GM19099 (cell line): ENCODE measurements around the gene NFU1.

Source experiments
- POLR2A ChIP-seq: IDR thresholded peaks from 3 replicates; pipeline ENCODE4 v1.6.1; 2011; ENCODE audit warnings: low read depth; ENCODE audit not compliant: insufficient read length; ENCODE audit errors: extremely low read depth

NFU1 gene

DNA sequence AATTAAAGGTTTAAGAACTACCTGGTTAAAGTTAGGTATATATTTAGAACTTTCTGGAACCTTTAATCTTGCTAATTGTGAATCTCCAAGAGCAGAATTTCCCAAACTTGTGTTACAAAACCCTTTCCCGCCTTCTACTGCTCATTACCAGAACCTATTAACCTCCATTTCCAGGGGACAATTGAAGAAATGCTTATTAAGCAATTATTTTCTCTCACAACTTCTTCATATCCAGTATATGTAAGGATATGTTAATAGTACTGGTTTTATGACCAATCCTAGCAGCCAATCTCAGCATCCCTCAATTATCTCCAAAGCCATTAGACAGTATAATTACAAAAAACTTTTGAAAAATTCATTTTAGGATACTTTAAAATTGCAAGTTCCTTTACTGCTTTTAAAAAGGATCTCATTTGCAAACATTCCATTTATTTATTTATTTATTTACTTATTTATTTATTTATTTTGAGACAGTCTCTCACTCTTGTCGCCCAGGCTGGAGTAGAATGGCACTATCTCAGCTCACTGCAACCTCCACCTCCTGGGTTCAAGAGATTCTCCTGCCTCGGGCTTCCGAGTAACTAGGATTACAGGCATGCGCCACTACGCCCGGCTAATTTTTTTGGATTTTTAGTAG, 53.9 kb downstream of the NFU1 start:
- no peak for TF ChIP-seq POLR2A

DNA sequence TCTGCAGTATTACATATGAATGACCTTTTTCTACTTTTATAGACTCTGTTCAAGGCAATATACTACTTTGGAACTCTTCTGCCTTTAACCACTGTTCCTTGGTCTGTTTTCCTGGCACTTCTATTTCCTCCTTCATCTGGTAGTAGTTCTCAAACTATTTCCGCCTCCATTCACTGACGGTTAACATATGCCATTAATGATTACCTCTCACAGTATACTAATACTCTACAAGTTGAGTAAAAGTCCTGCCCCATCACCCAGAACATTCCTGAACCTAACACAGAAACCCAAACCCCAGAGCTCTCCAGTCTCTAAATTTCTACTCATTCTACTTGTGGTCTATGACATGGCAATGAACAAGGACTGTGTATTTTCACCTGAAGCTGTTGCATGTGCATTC, 54.7 kb downstream of the NFU1 start:
- TF ChIP-seq POLR2A, result no peak

DNA sequence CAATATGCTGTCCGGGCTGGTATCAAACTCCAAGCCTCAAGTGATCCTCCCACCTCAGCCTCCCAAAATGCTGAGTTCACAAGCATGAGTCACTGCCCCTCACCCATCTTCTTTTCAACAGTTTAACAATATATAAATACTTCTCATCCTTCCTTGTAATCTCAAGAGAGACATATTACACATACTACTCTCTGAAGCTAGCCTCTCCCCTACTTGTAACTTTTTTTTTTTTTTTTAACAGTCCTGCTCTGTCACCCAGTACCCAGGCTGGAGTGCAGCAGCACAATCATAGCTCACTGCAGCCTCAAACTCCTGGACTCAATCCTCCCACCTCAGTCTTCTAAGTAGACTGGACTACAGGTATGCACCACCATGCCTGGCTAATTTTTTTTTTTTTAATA, 55.9 kb downstream of the NFU1 start:
- no peak for TF ChIP-seq POLR2A

DNA sequence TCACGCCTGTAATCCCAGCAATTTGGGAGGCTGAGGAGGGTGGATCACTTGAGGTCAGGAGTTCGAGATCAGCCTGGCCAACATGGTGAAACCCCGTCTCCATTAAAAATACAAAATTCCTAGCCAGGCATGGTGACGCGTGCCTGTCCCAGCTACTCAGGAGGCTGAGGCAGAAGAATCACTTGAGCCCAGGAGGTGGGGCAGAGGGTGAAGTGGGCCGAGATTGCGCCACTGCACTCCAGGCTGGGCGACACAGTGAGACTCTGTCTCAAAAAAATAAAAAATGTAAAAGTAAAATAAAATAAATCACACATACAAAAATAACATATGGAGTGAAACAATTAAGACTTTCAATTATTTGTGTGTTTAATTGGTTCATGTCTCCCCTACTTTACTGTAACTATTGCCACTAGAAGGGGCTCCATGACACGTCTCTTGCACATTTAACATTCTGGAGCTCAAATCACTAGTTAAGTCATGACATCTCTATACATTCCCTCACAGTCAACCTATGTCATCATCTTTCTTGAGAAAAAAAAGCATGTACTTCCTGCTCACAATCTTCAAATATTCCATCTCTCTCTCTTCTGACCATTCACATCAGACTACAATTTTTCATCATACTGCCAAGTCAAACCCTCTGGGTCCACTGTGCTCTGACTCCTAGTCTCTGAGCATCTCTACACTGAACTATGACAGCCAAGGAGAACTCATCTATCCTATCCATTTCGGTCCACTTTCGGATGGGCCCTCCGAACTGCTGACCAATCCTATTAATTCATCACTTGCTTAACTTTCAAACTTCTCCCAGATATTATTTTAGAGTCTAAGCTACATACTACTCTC, 56.9 kb downstream of the NFU1 start:
- TF ChIP-seq POLR2A, result no peak

DNA sequence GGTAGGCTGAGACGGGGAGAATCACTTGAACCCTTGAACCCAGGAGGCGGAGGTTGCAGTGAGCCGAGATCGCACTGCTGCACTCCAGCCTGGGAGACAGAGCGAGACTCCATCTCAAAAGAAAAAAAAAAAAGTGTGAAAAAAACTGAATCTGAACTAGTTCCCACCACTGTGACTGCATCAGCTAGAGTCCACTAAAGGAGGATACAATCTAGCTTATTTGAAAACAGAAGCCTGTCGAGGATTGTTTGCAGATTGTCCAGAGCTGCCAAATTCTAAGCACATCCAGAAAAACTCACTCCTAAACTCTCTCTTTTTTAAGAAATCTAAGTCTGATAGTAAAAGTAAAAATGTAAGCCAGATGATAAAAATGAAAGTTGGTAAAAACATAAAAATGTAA, 60.8 kb downstream of the NFU1 start:
- TF ChIP-seq POLR2A, result no peak

DNA sequence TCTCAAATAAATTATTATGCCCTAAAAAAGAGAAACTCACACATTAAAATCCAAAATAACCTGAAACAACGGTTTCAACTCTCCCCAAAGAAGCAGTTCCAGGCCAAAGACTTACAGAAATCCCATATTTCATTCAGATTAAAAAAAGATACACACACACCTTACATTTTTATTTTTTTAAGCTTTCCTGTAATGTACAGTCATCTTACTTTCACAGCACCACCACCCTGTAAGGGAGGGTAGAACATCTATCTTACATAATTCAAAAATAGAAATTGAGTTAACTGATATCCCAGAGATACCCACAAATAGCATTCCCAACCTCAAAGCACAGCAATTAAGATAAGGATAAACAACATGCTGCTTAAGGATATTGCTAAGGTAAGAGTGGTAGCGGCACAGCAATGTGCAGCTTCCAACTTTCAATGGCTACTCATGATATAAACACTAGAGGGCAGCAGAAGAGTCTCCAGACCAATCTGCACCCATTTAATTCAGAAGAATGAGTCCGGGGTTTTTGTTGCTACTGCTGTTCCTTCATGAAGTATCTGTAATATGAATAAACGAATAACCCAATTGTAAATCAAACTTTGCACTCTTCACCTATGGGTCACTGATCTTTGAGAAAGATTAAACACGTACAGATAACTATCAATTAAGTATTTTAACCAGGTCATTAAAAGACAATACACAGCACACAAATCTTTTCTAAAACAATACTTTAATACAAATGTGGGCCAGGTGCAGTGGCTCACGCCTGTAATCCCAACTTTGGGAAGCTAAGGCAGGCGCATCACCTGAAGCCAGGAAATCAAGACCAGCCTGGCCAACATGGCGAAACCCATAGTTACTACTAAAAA, 61.5 kb downstream of the NFU1 start:
- no peak for TF ChIP-seq POLR2A

DNA sequence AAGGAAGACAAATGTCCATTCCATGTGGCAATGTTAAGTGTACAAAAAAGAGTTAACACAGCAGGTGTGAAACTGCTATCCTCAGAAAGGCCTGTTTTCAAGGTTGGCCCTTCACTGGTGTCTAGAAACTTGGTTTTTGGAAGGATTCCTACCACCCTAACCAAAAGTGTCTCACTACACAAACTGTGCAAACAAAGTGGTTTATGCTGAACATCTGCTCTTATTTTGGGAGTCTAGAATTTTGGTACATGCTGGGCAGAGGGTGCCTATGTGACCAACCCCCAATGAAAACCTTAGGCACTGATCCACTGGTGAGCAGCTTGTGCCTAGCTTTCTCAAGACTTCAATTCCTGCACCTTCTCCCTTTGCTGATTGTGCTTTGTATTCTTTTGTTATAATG, 64.5 kb downstream of the NFU1 start:
- no peak for TF ChIP-seq POLR2A

DNA sequence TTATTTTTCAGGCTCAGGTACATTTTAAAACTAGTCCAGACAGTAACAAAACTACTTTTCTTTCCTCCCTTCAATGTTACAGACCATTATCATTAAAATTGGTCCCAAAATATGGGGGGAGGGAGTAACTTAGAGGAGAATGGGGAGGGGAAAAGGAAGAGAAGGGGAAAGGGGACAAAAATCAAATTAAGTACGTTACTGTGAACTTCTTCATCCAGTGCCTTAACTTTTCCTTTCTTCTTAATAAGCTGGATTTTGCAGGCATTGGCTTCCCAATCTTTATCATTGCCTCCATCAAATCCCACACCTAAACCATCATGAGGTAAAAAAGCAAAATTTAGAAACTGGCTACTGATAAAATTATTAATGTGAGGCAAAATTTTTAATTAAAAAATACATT, 67.4 kb downstream of the NFU1 start:
- TF ChIP-seq POLR2A, result no peak

DNA sequence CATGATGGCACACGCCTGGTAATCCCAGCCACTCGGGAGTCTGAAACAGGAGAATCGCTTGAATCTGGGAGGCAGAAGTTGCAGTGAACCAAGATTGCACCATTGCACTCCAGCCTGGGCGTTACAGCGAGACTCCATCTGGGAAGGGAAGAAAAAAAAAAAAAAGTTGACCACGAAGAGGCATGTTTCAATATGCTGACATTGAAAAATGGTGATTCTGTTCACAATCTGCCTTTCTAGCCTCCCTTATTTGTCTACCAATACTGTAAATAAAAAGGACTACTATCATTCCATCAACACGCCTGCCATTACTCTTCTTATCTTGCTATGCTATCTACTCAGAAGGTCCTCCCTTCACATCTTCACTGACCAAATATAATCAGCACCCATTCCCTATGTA, 68.6 kb downstream of the NFU1 start:
- no peak for TF ChIP-seq POLR2A

DNA sequence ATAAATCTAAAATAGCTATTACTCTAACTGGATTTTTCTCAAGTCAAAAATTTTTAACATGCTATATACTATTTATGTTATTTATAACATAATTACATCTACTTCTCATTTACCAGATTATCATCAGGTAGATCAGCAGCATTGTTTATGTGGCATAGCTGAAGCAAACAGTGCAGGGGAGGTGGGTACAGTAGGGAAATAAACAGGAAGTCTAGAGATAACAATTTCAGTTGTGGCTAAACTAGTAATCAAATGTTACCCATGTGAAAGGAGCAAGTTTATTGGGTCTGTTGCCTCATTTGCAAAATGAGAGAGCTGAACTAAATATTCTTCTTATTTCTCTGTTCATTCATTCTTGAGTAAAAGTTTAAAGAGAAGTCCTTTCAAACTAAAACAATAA, 77.9 kb downstream of the NFU1 start:
- TF ChIP-seq POLR2A, result no peak

DNA sequence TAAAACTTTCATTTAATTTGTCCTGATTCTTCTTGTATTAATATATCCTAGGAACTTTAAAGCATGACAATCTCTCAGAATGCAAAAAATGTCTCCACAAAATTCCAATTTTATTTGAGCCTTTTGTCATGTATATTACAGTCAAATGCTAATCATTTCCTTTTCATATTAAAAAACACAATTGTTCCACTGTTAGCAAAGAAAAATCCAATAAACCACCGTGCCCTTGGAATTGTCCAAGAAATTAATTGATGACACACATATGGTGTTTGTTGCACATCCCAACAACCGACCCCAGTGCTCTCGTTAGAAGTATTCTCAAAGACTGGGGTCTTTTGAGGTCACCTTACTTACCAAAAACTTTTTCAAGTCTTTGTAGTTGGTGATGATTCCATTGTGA, 78.3 kb downstream of the NFU1 start:
- TF ChIP-seq POLR2A, result no peak

DNA sequence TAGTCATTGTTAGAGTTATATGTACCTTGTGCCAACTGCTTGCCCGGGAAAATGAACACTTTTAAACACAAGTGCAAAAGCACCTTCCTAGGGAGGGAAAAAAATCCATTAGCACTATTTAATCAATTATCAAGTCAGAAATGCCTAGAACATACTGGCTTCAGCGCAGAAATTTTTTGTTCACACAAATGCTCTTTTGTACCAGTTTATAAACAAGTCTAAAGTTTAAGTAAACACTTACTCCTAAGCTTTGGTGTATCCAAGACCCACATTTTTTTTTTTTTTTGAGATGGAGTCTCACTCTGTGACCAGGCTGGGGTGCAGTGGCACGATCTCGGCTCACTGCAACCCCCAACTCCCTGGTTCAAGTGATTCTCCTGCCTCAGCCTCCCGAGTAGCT, 80.8 kb downstream of the NFU1 start:
- TF ChIP-seq POLR2A, result no peak

DNA sequence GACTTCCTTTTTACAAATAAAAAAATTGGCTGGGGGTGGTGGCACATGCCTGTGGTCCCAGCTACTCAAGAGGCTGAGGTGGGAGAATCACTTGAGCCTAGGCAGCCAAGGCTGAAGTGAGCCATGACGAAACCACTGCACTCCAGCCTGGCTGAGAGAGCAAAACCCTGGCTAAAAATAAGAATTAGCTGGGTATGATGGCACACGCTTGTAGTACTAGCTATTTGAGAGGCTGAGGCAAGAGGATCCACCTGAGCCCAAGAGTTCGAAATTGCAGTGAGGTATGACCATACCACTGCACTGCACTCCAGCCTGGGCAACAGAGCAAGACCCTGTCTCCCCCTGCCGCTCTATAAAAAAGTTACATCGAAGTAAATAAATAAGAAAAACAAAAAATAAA, 83.9 kb downstream of the NFU1 start:
- no peak for TF ChIP-seq POLR2A

DNA sequence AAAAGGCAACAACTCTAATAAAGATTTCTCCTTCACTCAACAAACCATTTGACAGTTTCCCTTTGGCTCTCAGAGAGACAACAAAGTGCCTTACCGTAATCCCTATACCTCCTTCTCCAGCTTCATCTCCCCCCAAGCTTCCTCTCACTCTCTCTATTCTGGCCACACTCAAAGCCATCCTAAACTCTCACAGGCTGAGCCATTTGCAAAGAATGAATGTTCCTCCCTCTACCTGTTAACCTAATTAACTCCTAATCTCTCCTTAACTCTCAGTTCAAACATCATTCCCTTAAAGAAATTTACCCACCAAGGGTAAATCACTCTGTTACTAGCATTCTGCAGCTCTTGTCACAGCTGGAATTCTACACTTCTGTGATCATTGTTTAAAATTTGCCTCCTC, 88.5 kb downstream of the NFU1 start:
- TF ChIP-seq POLR2A, result no peak
